Measurements from ENCODE around the gene TJAP1.

Gene TJAP1

GRCh38 chr6:43540507-43540906, 63.1 kb downstream of the TJAP1 start:
- TF ChIP-seq CTCF (IDR thresholded peaks at IDR 0.05; ENCODE audit: low read depth, low read length) = no peak
- H3K4me3 ChIP-seq (ENCODE audit: low read depth, low read length) = no peak overlapping the region

- H3K4me3 ChIP-seq (ENCODE audit: low read depth, low read length) = no peak overlapping the region
- no peak for TF ChIP-seq CTCF (IDR thresholded peaks at IDR 0.05; ENCODE audit: low read depth, low read length)
These were observed 64.6 kb downstream of the TJAP1 start for GRCh38 chr6:43541774-43542471.

- TF ChIP-seq CTCF (IDR thresholded peaks at IDR 0.05; ENCODE audit: low read depth, low read length) = no peak
These were observed 67.1 kb downstream of the TJAP1 start for GRCh38 chr6:43544461-43544860.

GRCh38 chr6:43547222-43547621, 69.9 kb downstream of the TJAP1 start:
- H3K4me3 ChIP-seq (ENCODE audit: low read depth, low read length) = no peak overlapping the region
- no peak for TF ChIP-seq CTCF (IDR thresholded peaks at IDR 0.05; ENCODE audit: low read depth, low read length)

More at GRCh38 chr6:43544461-43544860, 67.1 kb downstream of the TJAP1 start:
- H3K4me3 ChIP-seq (ENCODE audit: low read depth, low read length) = no peak overlapping the region

Data from WI38 (cell line).